Measurements from ENCODE around the gene BBS2.
"Not testable (repeated sequence)": the region's sequence is repeated elsewhere in the genome, so short reads cannot be mapped to it uniquely, and the experiment has no call there.

The BBS2 gene

DNA sequence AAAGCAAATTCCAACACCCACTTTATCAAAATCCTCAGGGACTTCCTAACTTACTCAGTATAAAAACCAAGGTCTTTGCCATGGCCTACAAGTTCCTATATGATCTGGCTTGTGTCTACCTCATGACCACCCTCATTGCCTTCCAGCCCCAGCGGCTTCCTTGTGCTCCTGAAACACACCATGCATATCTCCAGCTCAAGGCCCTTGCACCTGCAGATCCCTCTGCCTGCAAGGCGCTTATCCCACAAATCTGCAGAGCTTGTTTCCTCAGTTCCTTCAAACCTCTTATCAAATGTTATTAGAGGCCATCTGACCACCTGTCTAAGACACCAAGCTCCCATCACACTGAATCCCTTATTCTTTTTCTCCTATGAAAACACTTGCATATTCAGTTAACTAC is 2.6 kb downstream of the BBS2 start:
- FAIRE-seq: no peak

DNA sequence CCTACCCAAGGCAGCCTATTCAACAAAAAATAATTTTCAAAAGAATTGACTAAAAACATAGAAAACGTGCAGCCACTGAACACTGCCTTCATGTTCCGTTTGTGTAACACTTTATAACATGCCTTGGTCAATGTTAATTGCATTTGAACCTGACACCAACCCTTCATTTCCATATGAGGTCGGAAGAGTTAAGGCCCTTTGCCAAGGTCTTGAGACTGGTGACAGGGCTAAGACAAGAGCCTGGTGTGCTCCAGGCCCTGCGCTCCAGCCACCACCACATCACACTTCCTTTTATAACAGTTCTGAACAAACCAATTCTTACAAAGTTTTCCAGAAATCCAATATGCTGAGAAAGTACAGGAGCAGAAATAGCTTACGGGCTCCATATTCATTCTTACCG is 4.2 kb downstream of the BBS2 start:
- FAIRE-seq: no peak

DNA sequence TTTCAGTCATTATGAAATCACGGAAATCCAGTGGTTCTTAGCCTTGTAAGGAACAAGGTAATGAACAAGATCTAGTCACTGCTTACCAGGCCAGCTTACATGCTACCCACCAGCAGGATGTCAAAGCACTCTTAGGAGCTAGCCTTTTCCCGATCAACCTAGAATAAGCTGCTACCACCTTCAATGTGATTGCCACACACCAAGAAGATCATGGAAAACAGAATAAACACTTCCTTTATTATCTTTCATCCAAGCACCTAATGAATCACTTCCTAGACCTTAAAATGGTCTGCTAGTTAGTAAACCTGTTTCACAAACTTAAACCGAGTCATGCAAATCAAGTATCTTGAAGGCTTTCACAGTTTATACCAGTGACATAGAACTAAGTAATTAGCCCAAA is 5.0 kb downstream of the BBS2 start:
- FAIRE-seq: no peak

DNA sequence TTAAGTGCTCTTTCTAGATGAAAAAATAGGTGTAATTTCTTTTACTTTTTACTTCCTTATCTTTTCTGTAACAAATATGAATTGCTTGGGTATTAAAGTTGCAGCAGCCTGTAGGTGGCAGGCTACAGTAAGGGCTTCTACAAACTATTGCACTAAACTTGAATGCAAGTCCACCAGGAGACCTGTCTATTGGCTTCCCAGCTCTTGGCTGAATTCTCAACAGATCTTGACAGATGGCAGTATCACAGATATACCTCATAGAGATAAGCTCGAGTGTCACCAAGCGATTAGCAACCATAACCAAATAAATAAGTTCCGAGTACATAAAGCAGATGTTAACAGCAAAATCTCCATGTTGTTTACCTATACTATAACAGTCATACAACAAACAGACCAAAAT is 5.9 kb downstream of the BBS2 start:
- peak; percentile 76 for FAIRE-seq

DNA sequence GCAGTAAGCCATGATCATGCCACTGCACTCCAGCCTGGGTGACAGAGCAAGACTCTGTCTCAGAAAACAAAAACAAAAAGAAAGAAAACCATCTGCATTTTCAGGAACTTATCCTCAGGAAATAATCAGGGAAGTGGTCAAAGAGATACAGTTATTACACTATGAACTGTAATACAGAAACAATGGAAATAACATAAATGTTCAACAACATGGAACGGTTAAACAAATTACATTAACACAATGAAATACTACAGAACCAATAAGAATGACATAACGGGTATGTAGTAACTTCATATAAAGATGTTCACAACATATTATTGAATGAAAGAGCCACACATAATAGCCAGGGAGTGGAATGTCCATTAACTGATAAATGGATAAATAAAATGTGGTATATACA is 6.7 kb downstream of the BBS2 start:
- no peak for FAIRE-seq

DNA sequence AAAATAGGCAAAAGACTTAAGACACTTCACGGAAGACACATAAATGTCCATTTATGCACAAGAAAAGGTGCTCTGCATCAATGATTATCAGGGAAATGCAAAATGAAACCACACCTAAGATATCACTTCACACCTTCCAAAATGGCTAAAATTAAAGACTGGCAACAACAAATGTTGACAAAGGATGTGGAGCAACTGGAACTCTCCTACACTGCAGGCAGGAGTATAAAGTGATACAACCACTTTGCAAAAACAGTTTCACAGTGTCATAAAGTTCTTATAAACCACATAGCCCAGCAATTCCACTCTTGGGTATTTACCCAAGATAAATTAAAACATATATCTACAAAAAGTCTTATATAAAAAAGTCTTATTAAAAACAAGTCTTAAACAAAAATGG is 7.8 kb downstream of the BBS2 start:
- FAIRE-seq: no peak

DNA sequence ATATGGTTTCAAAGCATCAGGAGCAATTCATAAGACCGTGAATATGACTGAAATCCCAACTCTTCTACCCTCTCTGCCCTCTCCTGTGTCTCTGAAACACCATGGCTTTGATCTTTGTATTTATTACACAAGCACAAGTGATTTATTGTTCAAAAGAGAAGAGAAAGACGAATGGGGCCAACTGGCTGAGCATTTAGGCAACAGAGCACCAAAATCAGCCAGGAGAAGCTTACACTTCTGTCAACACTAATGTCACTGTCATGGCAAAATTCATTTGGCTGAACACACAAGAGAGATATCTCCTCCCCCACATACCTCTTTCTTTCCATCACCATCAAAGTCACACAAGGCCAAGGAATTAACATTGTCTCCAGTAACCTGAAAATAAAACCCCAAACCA is 9.3 kb downstream of the BBS2 start:
- no peak for FAIRE-seq

DNA sequence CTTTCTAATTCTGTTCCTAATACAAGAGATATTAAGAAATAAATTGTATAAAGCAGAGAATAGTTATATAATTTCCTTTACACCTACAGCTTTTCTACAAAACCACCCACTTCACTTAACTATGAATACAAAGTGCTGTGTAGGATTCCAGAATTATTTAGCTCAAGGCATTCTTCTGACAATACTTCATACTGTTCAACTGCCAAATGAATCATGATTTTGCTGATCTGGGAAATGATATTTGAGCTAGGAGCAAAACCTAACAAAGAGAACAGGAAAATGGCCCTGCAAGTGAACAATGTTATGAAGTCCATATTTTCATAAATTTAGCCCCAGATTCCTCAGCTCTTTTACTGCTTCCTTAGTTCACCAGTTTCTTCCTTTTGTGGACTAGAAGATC is 12.9 kb downstream of the BBS2 start:
- no peak for FAIRE-seq

DNA sequence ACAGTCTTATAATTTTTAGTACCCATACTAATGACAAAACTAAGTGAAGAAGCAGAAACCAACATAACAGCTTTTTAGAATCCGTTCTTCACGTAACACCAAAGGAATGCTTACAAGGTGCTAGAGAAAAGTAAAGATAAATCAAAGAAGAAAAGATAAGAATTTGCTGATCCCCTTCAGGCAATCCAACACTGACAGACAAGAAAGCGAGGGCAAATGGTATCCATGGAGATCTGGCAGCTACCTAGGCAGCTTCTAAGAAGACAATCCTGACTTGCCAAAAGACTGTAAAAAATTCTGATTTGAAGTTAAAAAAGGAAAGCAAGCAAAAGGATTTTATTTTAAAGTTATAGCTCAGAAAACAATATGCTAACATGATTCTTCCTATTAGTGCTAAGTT is 14.6 kb downstream of the BBS2 start:
- FAIRE-seq: no peak

DNA sequence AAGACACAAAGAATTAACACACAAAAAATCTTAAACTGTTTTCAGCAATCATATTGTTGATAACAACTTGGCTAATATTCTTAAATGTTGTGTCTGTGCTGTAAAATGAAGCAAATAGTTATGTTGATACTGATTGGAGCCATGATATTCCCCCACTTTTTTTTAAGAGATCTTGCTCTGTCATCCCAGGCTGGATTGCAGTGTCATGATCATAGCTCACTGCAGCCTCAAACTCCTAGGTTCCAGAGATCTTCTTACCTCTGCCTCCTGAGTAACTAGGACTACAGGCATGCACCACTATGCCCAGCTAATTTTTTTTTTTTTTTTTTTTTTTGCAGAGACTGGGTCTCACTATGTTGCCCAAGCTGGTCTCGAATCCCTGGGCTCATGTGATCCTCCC is 26.0 kb downstream of the BBS2 start:
- no peak for FAIRE-seq

DNA sequence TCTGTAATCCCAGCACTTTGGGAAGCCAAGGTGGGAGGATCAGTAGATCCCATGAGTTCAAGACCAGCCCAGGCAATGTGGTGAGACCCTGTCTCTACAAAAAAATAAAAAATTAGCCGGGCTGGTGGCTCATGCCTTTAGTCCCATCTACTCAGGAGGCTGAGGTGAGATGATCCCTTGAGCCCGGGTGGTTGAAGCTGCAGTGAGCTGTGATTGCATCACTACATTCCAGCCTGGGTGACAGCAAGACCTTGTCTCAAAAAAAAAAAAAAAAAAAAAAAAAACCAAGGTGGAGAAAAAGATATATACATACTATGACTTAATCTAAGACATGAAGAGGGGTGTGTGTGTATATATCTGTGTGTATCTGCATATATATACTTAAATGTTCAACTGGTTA is 26.7 kb downstream of the BBS2 start:
- FAIRE-seq: no peak

DNA sequence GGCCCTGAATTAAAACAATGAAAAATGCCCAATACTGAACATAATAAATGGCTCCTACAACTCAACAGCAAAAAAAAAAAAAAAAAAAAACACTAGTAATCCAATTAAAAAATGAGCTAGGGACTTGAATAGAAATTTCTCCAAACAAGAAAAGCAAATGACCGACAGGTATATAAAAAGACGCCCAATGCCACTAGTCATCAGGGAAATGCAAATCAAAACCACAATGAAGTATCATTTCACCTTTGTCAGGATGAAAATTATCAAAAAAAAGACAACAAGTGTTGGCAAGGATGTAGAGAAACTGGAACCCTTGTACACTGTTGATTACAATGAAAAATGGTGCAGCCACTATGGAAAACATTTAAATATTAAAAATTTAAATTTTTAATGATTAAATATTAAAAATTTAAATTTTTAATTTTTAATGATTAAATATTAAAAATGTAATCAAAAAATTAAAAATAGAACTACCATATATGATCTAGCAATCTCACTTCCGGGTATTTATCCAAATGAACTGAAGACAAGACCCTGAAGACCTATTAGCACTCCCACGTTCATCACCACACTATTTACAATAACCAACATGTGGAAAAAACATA is 28.1 kb downstream of the BBS2 start:
- FAIRE-seq: peak; percentile 25

DNA sequence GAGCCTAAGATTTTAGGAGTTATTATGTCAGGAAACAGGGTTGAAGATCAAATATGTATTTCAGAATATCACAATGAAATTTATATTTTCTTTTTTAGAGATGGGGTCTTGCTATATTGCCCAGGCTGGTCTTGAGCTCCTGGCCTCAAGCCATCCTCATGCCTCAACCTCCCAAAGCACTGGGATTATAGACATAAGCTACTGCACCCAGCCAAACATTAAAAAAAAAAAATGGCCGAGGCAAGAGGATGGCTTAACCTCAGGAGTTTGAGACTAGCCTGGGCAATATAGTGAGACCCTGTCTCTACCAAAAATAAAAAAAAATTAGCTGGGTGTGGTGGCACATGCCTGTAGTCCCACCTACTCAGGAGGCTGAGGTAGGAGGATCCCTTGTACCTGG is 31.0 kb downstream of the BBS2 start:
- not testable (repeated sequence) for FAIRE-seq

DNA sequence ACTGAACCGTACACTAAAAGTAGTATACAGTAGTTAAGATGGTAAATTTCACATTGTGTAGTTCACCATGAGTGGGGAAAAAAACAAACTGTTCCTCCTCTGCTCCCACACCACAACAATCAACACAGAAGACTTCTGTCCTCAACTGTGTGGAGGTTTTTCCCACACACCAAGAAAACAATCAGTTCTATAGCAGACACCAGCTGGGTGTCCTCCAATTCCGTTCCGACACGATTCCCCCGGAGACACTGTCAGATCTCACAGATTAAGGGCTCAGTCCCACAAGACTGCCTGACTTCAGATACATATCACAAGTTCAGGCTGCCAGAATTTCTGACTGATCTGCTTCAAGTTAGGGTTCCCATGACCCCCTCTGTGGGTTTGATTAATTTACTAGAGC is 31.8 kb downstream of the BBS2 start:
- FAIRE-seq: no peak

DNA sequence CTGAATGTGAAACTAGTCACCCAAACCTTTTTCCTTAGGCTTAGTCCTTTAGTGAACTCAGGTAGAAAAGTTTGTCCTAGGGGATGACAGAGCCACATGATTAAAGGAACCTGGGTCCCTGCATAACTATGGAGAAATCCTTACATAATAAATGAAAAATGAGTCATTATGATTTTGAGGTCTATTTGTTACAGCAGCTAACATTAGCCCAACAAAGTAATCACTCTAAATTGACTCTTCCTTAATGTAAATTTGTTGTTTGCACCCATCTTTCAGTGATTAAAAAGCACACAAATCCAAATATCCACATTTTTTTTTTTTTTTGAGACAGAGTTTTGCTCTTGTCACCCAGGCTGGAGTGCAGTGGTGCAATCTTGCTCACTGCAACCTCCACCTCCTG is 36.4 kb downstream of the BBS2 start:
- no peak for FAIRE-seq

DNA sequence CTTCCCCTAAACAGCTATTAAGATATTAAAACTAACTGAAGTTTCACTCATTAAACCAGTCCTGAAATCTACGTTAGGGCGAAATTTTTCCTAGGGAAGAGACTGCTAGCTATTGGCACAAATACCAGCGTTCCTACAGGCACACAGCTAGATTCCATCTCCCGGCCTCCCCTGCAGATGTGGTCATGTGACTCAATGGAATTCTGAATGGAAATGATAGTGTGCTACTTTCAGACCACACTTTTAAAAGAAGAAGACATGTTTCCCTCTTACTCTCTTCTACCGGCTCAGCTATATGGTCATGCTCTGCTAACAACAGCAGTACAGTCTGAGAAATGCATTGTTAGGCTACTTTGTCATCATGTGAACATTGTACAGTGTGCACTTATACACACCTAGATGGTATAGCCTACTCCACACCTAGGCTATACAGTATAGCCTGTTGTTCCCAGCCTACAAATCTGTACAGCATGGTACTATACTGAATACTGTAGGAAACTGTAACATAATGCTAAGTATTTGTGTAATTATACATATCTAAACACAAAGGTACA is 37.1 kb downstream of the BBS2 start:
- FAIRE-seq: no peak

DNA sequence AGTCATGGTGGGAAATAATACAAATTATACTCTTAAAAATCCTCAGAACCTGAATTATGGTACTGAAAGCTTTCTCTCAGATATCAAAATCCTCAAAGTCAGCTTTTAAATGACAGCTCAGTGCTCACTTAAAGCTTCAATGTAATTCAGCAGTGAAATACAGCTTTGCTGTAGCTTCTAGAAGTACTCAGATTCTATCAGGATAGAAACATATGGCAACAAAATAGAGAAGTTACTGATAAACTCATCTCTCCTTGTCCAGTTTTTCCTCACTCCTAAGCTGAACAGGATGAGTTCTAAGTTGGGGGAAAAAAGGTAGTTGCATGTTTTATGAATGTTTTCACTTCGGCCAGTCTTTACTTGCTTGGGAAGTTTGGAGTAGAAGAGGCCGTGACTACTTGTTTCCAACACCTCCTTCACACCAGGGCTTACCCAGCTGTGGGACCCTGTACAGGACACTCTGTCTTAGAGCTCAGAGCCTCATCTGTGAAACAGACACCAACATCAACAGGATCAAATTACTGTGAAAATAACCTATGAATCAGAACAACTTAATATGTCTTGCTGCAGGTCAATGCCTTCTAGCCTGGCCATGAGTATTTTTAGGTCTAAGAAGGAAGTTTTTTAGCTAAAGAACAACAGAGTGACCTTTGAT is 38.2 kb downstream of the BBS2 start:
- FAIRE-seq: no peak

DNA sequence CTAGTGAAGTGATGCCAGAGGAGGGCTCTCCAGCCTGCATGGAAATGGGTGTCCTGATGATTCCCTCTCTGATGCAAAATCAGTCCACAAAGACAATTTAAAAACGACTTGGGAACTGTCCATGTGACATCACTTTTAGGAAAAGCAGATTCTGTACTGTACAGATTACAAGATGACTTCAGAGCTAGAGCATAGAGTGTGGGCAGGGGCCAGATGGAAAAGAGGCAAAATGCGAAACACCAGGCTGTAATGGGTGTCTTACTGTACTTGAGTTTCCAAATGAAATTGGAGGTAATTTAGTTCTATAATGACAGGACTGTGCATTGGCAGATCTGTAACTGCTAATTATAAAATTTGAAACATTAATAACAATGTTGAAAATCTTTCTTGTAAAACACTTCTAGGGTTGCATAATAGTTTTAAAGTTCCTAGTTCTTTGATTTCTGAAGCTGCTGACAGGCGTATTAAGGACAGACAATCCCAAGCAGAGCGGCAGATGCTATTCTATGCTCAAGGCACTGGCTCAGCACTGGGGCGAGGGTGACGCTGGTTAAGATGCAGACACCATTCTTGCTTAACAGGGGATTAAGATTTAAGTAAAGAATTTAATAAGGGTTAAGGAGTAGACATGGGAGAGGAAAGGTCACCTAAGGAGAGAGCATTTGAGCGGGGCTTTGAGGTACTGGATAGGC is 38.9 kb downstream of the BBS2 start:
- FAIRE-seq: no peak

DNA sequence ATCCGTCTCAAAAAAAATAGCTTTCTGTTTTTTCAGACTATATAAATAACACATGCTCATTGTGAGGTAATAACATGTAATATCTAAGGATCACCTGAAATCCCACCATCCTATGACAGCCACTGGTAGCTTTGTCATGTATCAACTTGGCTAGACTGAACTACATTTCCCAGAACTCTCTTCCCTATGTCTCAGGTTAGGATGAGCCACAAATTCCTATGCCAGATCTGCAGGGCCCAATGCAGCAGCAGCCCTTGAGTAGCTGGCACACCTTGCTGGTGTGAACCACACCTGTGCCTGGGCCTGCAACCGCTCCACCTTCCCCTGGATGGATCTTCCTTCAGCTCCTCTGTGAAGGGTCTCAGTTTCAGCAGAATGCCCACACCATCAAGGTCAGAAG is 40.4 kb downstream of the BBS2 start:
- FAIRE-seq: no peak

DNA sequence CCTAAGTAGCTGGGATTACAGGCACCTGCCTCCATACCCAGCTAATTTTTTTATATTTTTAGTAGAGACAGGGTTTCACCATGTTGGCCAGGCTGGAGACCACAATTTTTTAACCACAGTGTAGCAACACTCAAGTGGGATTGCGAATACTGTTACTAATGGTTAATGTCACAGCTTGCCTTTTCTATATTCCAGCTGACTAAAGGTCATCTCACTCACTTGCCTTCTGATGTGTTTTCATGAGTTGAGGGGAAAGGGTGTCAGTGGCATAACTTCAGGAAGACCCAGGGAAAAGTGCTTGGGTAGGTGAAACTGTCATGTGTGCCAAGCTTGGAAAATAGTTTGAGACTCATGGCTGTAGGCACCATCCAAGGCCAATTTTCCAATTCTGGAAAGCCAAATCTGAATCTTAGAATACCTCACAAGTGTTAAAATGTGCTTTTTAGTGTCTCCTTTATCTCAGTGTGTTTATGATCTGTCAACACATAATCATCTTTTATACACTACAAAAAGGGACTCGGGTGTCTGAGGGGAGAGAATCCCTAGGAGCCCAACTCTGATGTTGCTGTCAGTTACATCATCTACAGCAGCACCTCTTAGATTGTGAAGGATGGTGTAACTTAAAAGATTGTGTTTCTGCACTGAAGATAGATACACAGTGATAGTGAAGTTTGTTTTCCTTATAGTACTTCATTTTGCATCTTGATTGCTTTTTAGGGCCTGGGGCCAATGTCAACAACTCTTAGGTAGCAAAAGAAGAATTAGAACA is 41.4 kb downstream of the BBS2 start:
- no peak for FAIRE-seq

DNA sequence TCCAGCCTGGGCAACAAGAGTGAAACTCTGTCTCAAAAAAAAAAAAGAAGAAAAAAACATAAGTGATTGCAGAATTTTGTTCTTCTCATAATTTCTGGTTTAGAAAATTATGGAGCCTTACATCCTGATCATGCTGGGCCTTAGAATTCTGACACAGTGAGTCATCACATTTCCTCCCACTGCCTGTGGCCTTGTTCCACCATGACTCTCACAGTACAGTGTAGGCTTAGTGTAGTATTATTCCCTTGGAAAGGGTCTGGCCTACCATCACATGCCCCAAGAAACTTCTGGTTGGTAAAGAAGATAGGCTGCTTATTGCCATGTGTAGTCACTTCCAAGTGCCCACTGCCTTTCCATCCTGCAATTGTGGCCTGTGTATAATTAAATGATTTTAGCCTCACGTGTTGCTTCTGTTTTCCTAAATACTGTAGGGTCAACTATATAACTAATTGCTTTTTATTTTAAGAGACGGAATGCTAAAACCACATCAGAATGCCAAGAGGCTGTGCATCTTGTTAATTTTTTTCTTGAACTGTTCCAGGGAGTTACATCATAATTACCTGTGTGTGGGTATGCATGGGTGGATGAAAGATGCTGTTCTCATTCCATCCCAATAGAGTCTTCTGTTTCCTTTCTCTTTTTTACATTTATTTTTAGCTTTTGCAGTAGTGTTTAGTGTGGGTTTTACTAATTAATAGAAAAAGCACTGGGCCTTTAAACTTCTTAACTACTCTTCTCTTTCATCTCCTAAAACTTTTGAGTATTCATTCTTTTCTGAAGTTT is 42.5 kb downstream of the BBS2 start:
- FAIRE-seq: no peak

DNA sequence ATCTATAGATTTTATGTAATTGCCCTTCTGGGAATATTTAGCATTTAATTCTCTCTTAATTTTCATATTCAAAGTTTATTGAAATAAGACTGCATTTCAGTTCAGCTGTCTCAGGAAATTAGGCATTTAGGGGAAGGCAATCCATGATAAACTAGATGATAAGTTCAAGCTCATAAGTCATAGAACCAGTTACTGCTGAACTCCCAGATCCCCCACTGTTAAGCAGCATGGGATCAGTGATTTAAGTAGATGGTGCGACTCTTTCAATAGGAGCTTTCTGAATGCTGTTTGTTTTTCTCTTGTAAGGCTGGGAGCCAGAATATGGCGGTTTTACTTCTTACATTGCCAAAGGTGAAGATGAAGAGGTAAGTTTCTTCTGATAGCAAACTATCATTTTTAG is 44.6 kb downstream of the BBS2 start:
- FAIRE-seq: no peak

DNA sequence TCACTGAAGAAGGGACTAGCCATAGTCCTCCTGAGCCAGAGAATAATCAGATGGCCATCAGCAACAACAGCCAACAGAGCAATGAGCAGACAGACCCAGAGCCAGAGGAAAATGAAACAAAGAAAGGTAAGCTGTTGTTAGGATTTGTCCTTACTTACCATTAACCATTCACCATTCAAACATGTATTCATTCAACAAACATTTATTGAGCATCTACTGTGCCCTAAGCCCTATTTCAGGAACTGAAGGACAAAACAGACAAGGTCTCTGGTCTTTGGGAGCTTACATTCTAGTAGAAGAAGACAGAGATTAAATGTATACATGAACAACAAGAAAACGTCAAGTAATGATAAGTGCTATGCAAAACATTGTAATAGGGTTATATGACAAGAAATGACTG is 49.2 kb downstream of the BBS2 start:
- FAIRE-seq: no peak

All from G401.6 (cell line).